Eye (tissue), 1 donor: ENCODE data around the gene ARL4D.
A peak's percentile ranks its signal among the peaks of the same experiment; 100 is the strongest.
"Not testable (repeated sequence)": the region's sequence is repeated elsewhere in the genome, so short reads cannot be mapped to it uniquely, and the experiment has no call there.

ENCODE experiments used
- DNase-seq: peaks from one replicate; pipeline ENCODE4 v3.0.0-alpha.2; 2015

Gene ARL4D

DNA sequence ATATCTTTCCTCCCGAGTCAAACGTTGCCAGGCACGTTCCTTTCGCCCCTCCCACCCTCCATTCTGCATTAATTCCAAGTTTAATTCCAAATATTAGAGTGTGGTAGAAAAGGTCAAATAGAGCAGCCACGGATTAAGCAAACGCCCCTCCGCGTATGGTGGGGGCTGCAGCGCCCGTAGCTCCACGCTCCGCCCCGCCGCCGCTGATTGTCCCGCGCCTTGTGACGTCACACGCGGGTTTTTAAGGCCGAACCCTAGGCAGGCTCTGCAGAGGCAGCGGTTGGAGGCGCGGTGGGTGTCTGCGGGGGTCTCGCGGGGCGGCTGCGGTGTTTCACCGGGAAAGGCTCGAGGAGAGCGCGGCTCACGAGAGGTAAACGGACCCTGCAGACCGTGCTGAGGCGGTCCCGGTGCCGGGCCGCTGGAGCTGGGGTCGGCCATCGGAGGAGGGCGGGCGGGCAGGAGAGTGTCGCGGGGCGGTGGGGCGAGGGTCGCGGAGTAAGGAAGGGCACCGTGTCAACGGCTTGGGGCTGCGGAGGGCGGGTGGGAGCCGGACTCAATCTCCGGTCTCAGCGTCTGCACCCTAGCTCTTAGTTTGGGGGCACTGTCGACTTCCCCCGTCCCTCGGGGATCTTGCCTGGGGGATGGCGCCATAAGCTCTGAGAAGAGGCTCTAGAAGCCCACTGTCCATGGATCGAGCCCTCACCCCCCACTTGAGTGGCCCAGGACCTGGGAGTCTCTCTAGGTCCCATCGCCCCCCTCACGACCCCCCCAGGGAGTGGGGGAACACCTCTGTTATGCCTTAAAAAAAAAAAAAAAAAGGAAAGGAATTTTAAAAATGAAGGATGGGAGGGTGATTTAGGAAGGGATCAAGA lies at the start of gene ARL4D:
Gene ARL4D, plus strand, starts transcription at position 270 of the 872 bp plus-strand sequence. CDS start 740 bp downstream, outside the sequence.
- DNase-seq: peak; percentile 96

GRCh38 chr17:43349142-43349541 lies 49.7 kb upstream of the ARL4D start:
- DNase-seq: no peak

DNA sequence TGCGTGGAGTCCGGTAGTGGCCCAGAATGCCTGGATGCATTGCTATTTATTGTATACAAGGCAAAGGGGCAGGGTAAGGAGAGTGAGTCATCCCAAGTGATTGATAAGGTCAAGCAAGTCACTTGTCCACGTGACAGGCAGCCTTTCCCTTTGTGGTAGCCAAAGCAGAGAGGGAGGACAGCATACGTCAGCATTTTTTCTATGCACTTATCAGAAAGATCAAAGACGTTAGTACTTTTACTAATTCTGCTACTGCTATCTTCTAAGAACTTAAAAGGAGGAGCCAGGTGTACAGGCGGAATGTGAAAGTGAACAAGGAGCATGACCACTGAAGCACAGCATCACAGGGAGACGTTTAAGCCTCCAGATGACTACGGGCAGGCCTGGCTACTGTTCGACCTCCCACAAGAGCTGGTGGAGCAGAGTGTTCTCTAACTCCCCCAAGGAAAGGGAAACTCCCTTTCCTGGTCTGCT lies 47.9 kb upstream of the ARL4D start:
- no peak for DNase-seq

GRCh38 chr17:43351691-43352090 lies 47.1 kb upstream of the ARL4D start:
- DNase-seq: no peak

GRCh38 chr17:43352579-43353331 lies 46.0 kb upstream of the ARL4D start:
- DNase-seq: no peak

DNA sequence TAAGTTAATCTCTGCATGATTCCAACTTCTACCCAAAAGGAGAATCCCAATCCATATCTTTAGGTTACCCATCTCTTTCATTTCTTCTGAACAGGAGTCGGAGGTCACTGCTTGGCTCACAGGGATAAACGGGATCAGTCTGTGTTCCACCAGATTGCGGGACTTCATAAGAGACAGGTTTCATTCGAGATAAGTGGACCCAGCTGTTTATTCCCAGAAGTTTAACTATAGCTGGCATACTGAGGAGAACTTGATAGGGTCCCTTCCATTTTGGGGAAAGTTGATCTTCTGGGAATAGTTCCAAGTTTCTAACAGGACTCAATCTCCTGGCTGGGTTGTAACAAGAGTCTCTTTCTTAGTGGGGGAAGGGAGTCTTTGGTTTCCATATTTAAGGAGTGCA lies 45.4 kb upstream of the ARL4D start:
- no peak for DNase-seq

- DNase-seq: no peak
These were observed 44.4 kb upstream of the ARL4D start for GRCh38 chr17:43354371-43354770.

- DNase-seq: no peak
These were observed 42.3 kb upstream of the ARL4D start for GRCh38 chr17:43356450-43356849.

DNA sequence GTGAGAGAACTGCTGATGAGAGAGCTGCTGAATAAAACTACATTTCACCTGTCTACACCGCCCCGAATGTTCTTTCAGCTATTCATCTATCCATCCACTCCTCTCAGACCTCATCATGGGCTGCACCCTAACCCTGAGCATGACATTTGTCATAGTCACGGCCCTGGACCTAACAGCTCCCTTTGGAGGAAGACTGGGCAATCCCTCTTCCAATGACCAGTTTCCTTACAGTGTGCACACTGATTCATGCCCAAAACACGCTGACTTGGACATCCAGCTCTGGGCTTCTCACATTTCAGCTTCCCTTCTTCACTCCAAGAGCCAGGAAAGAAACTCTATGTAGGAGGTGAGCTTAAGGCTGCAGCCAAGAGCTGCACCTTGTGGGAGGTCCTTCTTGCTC lies 41.8 kb upstream of the ARL4D start:
- DNase-seq: no peak

DNA sequence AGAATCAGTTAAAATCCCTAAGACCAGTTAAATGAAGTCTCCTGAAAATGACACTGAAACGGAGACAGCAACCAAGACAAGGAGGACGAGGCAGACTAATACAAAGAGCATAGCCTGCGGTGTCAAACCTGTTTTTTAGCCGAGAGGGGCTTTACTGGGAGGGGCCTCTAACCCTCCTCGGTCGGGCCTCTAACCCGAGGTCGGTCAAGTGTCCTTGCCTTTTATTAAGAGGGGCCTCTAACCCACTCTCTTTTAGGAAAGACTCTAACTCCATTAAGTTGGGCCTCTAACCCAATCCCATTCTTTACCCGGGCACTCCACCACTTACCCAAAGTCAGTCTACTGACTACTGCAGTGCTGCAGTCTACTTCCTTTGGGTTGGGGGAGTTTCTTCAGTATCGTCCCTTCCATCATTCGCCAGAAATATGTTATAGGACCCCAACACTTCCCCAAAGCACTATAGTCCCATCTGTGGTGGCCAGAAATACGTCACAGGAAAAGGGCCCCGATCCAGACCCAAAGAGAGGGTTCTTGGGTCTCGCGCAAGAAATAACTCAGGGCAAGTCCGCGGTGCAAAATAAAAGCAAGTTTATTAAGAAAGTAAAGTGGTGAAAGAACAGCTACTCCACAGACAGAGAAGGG lies 39.2 kb upstream of the ARL4D start:
- no peak for DNase-seq

- DNase-seq: peak; percentile 79
These were observed 38.4 kb upstream of the ARL4D start for GRCh38 chr17:43360376-43360738.

GRCh38 chr17:43360739-43361505 lies 37.9 kb upstream of the ARL4D start:
- DNase-seq: peak; percentile 97

GRCh38 chr17:43363181-43363925 lies 35.4 kb upstream of the ARL4D start:
- no peak for DNase-seq

- DNase-seq: no peak
These were observed 34.9 kb upstream of the ARL4D start for GRCh38 chr17:43363926-43364285.

- no peak for DNase-seq
These were observed 33.4 kb upstream of the ARL4D start for GRCh38 chr17:43365356-43365755.

DNA sequence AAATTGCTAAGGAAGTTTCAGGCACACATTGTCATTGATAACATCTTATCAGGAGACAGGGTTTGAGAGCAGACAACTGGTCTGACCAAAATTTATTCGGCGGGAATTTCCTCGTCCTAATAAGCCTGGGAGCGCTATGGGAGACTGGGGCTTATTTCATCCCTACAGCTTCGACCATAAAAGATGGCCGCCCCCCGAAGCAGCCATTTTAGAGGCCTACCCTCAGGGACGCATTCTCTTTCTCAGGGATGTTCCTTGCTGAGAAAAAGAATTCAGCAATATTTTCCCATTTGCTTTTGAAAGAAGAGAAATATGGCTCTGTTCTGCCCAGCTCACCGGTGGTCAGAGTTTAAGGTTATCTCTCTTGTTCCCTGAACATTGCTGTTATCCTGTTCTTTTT lies 32.9 kb upstream of the ARL4D start:
- not testable (repeated sequence) for DNase-seq

DNA sequence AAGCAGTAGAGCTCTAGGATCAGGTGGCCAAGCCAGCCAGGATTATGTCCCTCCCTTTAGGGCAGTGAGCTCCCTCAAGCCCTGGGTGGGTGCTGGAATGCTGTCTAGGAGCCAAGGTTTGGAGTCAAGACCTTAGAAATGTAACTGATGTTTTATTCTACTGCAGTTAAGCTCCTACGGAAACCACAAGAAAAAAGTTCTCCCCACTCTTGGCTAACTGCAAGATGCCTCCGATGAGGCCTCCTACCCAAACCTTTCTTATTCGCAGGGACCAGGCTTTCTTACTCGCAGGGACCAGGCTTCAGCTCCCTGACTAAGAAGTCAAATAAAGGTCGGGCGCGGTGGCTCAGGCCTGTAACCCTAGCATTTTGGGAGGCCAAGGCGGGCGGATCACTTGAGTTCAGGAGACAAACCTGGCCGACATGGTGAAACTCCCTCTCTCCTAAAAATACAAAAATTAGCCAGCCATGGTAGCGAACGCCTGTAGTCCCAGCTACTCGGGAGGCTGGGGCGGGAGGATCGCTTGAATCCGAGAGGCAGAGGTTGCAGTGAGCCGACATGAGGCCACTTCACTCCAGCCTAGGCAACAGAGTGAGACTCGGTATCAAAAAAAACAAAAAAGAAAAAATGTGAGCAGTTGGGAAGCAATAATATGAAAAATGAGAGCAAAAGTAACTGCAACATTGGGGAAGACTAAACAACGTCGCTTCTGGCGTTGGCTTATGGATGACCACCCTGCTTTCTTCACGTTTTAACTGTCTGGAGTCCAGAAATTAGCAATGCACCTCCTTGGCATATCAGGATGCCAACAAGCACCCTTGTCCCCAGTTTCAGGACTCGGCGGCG lies 31.7 kb upstream of the ARL4D start:
- DNase-seq: no peak

DNA sequence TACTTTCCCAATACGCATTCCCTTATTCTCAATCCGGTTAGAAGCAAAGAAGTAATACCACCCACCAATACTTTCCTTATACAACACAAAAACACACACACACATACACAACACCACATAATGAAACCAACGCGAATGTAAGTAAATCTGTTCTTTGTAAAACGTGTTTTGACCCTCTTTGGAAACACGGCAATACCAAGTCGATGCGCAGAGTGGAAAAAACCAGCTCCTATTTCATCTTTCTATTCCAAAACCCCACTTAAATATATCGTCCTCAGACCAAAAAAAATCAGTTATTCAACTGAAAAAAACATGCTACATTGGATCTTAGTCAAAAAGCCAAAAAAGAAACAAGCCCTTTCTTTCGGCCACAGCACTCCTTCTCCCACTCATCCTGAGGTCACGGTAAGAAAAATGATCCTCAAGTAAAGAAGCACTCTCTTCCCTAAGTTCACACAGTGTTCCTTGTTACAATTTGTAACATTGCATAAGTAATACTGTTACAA lies 31.0 kb upstream of the ARL4D start:
- peak; percentile 99 for DNase-seq

DNA sequence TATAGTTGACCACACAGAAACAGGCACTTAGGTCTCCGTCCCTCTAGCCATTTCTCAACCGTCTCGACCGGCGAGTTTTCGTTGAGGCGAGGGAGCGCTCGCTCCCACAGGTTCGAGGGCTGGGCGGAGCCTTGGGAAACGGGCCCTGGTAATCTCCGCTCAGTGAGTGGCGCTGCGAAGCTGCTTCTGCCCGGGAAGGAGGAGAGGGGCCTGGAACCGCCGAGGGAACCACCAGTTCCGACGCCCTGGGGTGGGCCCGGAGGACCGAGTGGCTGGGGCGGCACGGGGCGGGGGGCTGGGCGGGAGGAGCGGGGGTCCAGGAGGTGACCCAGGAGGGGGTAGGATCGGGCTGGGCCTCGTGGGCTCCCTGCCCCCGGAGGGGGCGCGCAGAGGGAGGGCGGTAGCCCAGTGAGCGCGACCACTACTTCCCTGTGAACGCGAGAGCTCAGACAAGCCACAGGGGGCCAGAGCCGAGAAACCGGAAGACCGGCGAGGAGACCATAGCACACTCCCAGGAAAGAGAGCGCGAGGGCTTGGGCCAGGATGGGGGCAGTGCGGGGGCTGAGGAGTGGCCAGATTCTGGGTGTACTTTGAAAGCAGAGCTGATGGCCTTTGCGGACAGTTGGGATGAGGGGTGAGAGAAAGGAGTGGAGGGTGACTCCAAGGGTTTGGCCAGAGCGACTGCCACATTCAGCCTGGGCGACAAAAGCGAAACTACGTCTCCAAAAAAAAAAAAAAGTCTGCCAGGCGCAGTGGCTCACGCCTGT lies 29.9 kb upstream of the ARL4D start:
- DNase-seq: peak; percentile 92

GRCh38 chr17:43369986-43370385 lies 28.8 kb upstream of the ARL4D start:
- no peak for DNase-seq
